Activated CD4-positive, alpha-beta T cell treated with anti-CD3 and anti-CD28 coated beads for 36 hours (primary cell): ENCODE results near the gene BYSL. TPM values are rescaled to one million over a fixed set of nuclear protein-coding genes. Genes with fewer than 3 reads are reported as not detected.

Experiments used
- ATAC-seq: fragments of 200-7000 bp; cut with Tn5 transposase; one replicate; pipeline ENCODE4 v1.10.0; 2021; ENCODE audit warnings: mild to moderate bottlenecking, moderate library complexity
- CTCF ChIA-PET: fragments of 350-600 bp; sonication (Branson Sonifier 250); formaldehyde crosslinking; loops from one replicate; lab custom pipeline; 2021; ENCODE audit warnings: antibody characterized with exemption; lab: Charles Lee
- POLR2A ChIA-PET: fragments of 350-600 bp; sonication (Branson Sonifier 250); formaldehyde crosslinking; loops from one replicate; lab custom pipeline; 2021; ENCODE audit warnings: antibody characterized with exemption, inconsistent platforms; lab: Charles Lee
- DNase-seq: peaks from one replicate; pipeline ENCODE4 v3.0.0-alpha.2; 2020
- H3K27ac Mint-ChIP-seq: one replicate; pipeline ENCODE4 v1.8.0; 2021; ENCODE audit warnings: mixed read lengths
- H3K27me3 Mint-ChIP-seq: one replicate; pipeline ENCODE4 v1.8.0; 2021; ENCODE audit warnings: mixed read lengths
- H3K36me3 Mint-ChIP-seq: one replicate; pipeline ENCODE4 v1.8.0; 2021; ENCODE audit warnings: low read depth, mixed read lengths
- H3K4me1 Mint-ChIP-seq: one replicate; pipeline ENCODE4 v1.8.0; 2021; ENCODE audit warnings: mixed read lengths
- H3K4me3 Mint-ChIP-seq: one replicate; pipeline ENCODE4 v1.8.0; 2021; ENCODE audit warnings: mild to moderate bottlenecking, moderate library complexity, mixed read lengths
- H3K9me3 Mint-ChIP-seq: one replicate; pipeline ENCODE4 v1.8.0; 2021; ENCODE audit warnings: low read depth, mixed read lengths
- intact Hi-C, 2 experiments: fragments of 100-400 bp; cut with DNase I in 1 of 2; cut with micrococcal nuclease in 1 of 2; formaldehyde crosslinking; loops; one replicate each; pipeline versions ENCODE4 v1.14.2 to v1.15.1; 2022 to 2024; cut with DNase I, micrococcal nuclease
- total RNA-seq, 2 experiments: library from RNA; stranded (reverse); gene quantifications; one replicate each; pipeline ENCODE4 v1.2.3, GENCODE V29; 2021

Gene BYSL
- total RNA-seq, 2 experiments from 2014 or later: 51.6 to 56.0 TPM

GRCh38 chr6:41960028-41960427 is 38.7 kb downstream of the BYSL start:
- H3K9me3 Mint-ChIP-seq: peaks cover 8% of the 10 kb centered on the region
- DNase-seq: peak; percentile 1
- peak overlapping the region; percentile 97 for H3K27ac Mint-ChIP-seq
- H3K4me3 Mint-ChIP-seq: no peak overlapping the region
- H3K36me3 Mint-ChIP-seq: peaks cover 44% of the 10 kb centered on the region
- ATAC-seq: no peak
- peaks cover 89% of the 10 kb centered on the region for H3K4me1 Mint-ChIP-seq
- intact Hi-C loops: loop anchor here in 1 of 2 experiments (5.0 kb wide), 1 partner anchor 52 kb away; no protein-coding TSS in a partner anchor
- H3K27me3 Mint-ChIP-seq: no peaks in the 10 kb centered on the region
- CTCF ChIA-PET: interaction anchor here (0.7 to 1.7 kb wide), 5 partner anchors 16 to 81 kb away, joined by 3 to 5 read pairs (median 4); no protein-coding TSS in a partner anchor
- POLR2A ChIA-PET: interaction anchor here (1.1 kb wide), 1 partner anchor 17 kb away, joined by 3 read pairs; no protein-coding TSS in a partner anchor

GRCh38 chr6:41963371-41963770 is 42.1 kb downstream of the BYSL start:
- H3K27ac Mint-ChIP-seq: peak overlapping the region; percentile 86
- no peaks in the 10 kb centered on the region for H3K27me3 Mint-ChIP-seq
- peak; percentile 43 for DNase-seq
- no peak overlapping the region for H3K4me3 Mint-ChIP-seq
- CTCF ChIA-PET: interaction anchor here (0.6 to 2.6 kb wide), 13 partner anchors 14 to 80 kb away, joined by 3 to 11 read pairs (median 4); no protein-coding TSS in a partner anchor
- peaks cover 39% of the 10 kb centered on the region for H3K36me3 Mint-ChIP-seq
- ATAC-seq: peak; percentile 11
- H3K9me3 Mint-ChIP-seq: peaks cover 8% of the 10 kb centered on the region
- POLR2A ChIA-PET: interaction anchor here (0.5 to 1.1 kb wide), 2 partner anchors 9 to 76 kb away, joined by 3 to 6 read pairs; no protein-coding TSS in a partner anchor
- intact Hi-C loops: loop anchor here in 1 of 2 experiments (5.0 kb wide), 1 partner anchor 49 kb away; no protein-coding TSS in a partner anchor
- peaks cover 96% of the 10 kb centered on the region for H3K4me1 Mint-ChIP-seq

DNA sequence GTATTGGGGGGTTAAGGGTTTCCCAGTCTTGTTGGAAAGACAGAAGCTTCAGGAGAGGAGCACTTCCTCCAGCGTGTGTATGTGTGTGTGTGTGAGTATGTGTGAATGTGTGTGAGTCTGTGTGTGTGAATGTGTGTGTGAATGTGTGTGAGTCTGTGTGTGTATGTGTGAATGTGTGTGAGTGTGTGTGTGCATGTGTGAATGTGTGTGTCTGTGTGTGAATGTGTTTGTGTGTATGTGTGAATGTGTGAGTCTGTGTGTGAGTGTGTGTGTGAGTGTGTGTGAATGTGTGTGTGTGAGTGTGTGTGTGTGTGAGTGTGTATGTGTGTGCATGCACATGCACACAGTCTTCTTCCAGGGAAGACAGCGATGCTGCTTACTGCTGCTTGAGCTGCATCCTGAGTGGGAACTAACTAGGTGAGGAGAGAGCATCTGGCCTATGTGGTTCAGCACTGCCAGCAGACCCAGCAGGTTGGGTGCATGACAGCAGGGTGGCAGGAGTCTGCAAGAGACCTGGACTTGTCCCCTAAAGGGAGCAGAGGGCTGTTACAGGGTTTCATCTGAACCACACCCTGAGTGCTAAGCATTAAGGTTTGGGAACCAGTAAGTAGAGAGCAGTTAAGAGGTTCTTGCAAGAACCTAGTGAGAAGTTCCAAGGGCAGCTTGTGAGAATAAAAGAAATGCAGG is 43.0 kb downstream of the BYSL start:
- peaks cover 95% of the 10 kb centered on the region for H3K4me1 Mint-ChIP-seq
- ATAC-seq (peak; percentile 48), DNase-seq (peak; percentile 59)
- CTCF ChIA-PET: interaction anchor here (0.8 to 2.6 kb wide), 10 partner anchors 13 to 81 kb away, joined by 3 to 11 read pairs (median 4); no protein-coding TSS in a partner anchor
- peak overlapping the region; percentile 86 for H3K27ac Mint-ChIP-seq
- no peak overlapping the region for H3K4me3 Mint-ChIP-seq
- H3K9me3 Mint-ChIP-seq: peaks cover 5% of the 10 kb centered on the region
- intact Hi-C loops: loop anchor here in 1 of 2 experiments (5.0 kb wide), 1 partner anchor 48 kb away; no protein-coding TSS in a partner anchor
- H3K36me3 Mint-ChIP-seq: peaks cover 29% of the 10 kb centered on the region
- POLR2A ChIA-PET: no interaction called here
- H3K27me3 Mint-ChIP-seq: no peaks in the 10 kb centered on the region

- H3K4me3 Mint-ChIP-seq: no peak overlapping the region
- ChIA-PET CTCF (interaction anchor here (0.7 to 2.6 kb wide), 5 partner anchors 12 to 76 kb away, joined by 3 to 11 read pairs (median 4); partner anchors contain the start of gene CCND3), POLR2A (no interaction called here)
- intact Hi-C loops: no loop called here
- no peaks in the 10 kb centered on the region for H3K27me3 Mint-ChIP-seq
- peaks cover 5% of the 10 kb centered on the region for H3K9me3 Mint-ChIP-seq
- H3K4me1 Mint-ChIP-seq: peaks cover 92% of the 10 kb centered on the region
- ATAC-seq (no peak), DNase-seq (peak; percentile 5)
- H3K36me3 Mint-ChIP-seq: peaks cover 19% of the 10 kb centered on the region
- H3K27ac Mint-ChIP-seq: peak overlapping the region; percentile 81
Measured at GRCh38 chr6:41965429-41966213, 44.3 kb downstream of the BYSL start.

DNA sequence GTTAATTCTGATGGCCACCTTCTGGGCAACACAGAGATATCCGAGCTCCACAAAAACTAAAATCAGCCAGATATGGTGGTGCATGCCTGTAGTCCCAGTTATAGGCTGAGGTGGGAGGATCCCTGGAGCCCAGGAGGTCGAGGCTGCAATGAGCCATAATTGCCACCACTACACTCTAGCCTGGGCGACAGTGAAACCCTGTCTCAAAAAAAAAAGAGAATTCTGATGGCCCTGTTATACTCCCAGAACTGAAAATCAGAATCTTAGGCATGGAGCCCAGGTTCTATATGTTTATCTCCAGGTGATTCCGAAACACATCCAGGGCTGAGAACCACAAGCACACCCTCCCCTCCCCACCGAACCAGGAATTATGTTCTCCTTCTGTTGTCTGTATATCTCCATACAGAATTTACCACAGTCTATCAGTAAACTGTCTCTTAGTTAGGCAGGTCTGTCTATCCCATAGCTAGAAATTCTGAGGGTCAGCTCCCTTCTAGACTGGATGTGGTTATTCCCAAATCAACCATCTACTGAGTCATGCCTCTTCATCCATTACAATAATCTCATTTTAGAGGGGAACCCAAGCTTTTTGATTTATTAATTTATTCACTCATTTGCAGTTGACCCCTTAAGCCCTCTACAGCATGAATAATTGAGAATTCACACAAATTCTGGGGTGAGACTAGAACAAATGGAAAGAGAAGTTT is 45.1 kb downstream of the BYSL start:
- Mint-ChIP-seq H3K4me3 (no peak overlapping the region), H3K27me3 (no peaks in the 10 kb centered on the region), H3K9me3 (peaks cover 5% of the 10 kb centered on the region), H3K4me1 (peaks cover 92% of the 10 kb centered on the region), H3K27ac (peak overlapping the region; percentile 75), H3K36me3 (peaks cover 20% of the 10 kb centered on the region)
- no peak for ATAC-seq
- intact Hi-C loops: no loop called here
- POLR2A ChIA-PET: no interaction called here
- DNase-seq: peak; percentile 9
- CTCF ChIA-PET: interaction anchor here (0.6 to 1.6 kb wide), 5 partner anchors 18 to 75 kb away, joined by 3 to 8 read pairs (median 4); partner anchors contain the start of gene CCND3

GRCh38 chr6:41966961-41967311 is 45.6 kb downstream of the BYSL start:
- peaks cover 14% of the 10 kb centered on the region for H3K36me3 Mint-ChIP-seq
- DNase-seq: peak; percentile 32

GRCh38 chr6:41967312-41968287 is 46.3 kb downstream of the BYSL start:
- peaks cover 3% of the 10 kb centered on the region for H3K9me3 Mint-ChIP-seq
- H3K4me1 Mint-ChIP-seq: peaks cover 89% of the 10 kb centered on the region
- POLR2A ChIA-PET: interaction anchor here (0.7 to 1.4 kb wide), 6 partner anchors 9 to 72 kb away, joined by 3 to 7 read pairs (median 5); no protein-coding TSS in a partner anchor
- peak; percentile 14 for DNase-seq
- H3K36me3 Mint-ChIP-seq: peaks cover 18% of the 10 kb centered on the region
- CTCF ChIA-PET: interaction anchor here (0.8 to 2.3 kb wide), 10 partner anchors 10 to 83 kb away, joined by 3 to 14 read pairs (median 4); partner anchors contain the start of gene TAF8
- peak overlapping the region; percentile 92 for H3K27ac Mint-ChIP-seq
- no peak overlapping the region for H3K4me3 Mint-ChIP-seq
- peak; percentile 9 for ATAC-seq
- no peaks in the 10 kb centered on the region for H3K27me3 Mint-ChIP-seq
- intact Hi-C loops: no loop called here

More at GRCh38 chr6:41966961-41967311, 45.6 kb downstream of the BYSL start:
- Mint-ChIP-seq H3K4me3 (no peak overlapping the region), H3K9me3 (peaks cover 3% of the 10 kb centered on the region), H3K27me3 (no peaks in the 10 kb centered on the region), H3K4me1 (peaks cover 89% of the 10 kb centered on the region), H3K27ac (peak overlapping the region; percentile 92)
- intact Hi-C loops: no loop called here
- ChIA-PET POLR2A (interaction anchor here (0.7 to 1.4 kb wide), 3 partner anchors 10 to 73 kb away, joined by 3 to 7 read pairs (median 6); no protein-coding TSS in a partner anchor), CTCF (interaction anchor here (0.6 to 2.3 kb wide), 6 partner anchors 11 to 84 kb away, joined by 3 to 14 read pairs (median 6); partner anchors contain the start of genes CCND3 and TAF8)
- ATAC-seq: no peak

GRCh38 chr6:41970436-41970846 is 49.1 kb downstream of the BYSL start:
- intact Hi-C loops: loop anchor here (1.0 to 10.0 kb wide), 3 partner anchors 12 to 414 kb away; no protein-coding TSS in a partner anchor
- Mint-ChIP-seq H3K27ac (peak overlapping the region; percentile 93), H3K9me3 (no peaks in the 10 kb centered on the region), H3K36me3 (peaks cover 21% of the 10 kb centered on the region), H3K4me3 (peak overlapping the region; percentile 45), H3K4me1 (peaks cover 89% of the 10 kb centered on the region), H3K27me3 (no peaks in the 10 kb centered on the region)
- ATAC-seq (peak; percentile 85), DNase-seq (peak; percentile 84)
- POLR2A ChIA-PET: no interaction called here
- CTCF ChIA-PET: interaction anchor here (1.8 kb wide), 1 partner anchor 28 kb away, joined by 3 read pairs; no protein-coding TSS in a partner anchor

DNA sequence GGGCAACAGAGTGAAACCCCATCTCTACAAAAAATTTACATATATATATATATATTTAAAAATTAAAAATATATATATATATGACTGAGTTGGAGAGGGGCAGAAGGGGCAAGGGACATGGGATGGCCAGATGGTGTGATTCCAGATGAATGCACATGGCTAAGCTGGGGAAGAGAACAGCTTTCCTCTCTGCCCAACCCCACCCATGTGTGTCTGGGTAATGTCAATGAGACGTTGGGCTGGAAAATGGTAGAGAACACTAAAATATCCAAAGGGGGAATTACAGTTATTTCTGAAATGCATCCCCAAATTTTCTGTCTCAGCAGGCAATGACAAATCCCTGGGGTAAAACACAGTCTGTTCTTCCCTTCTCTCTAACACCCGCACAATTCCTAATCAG is 51.5 kb downstream of the BYSL start:
- ChIA-PET CTCF (interaction anchor here (0.6 to 1.7 kb wide), 6 partner anchors 18 to 71 kb away, joined by 3 to 8 read pairs (median 4); partner anchors contain the start of genes BYSL and MED20), POLR2A (interaction anchor here (0.8 kb wide), 1 partner anchor 56 kb away, joined by 3 read pairs; no protein-coding TSS in a partner anchor)
- intact Hi-C loops: loop anchor here in 1 of 2 experiments (10.0 kb wide), 1 partner anchor 412 kb away; no protein-coding TSS in a partner anchor
- Mint-ChIP-seq H3K27me3 (no peaks in the 10 kb centered on the region), H3K27ac (peak overlapping the region; percentile 86), H3K36me3 (peaks cover 24% of the 10 kb centered on the region), H3K9me3 (no peaks in the 10 kb centered on the region), H3K4me3 (no peak overlapping the region), H3K4me1 (peaks cover 89% of the 10 kb centered on the region)
- ATAC-seq (no peak), DNase-seq (no peak)
